ENCODE data around the gene SLC30A4. TPM values are rescaled to one million over a fixed set of nuclear protein-coding genes. Genes with fewer than 3 reads are reported as not detected.

SLC30A4 gene
- total and polyA plus RNA-seq, 4 donors: 1.0 to 7.8 (median 2.9) TPM

DNA sequence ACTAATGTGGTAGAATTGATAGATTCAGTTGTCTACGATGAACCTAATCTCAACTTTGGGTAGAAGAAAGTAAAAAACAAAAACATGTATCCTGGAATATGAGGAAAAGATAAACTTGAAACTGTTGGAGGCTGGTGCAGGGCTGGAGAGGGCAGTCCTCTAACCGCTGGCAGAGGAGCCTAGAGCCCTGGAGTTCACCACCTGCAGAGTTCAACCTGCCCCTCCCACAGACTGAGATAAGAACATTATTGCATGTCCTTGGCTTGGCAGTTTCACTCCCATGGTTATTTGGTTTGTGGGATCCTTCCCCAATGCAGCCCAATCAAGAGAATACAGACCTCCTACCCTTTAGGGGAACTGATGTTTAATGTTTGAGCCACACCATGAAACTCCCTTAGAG is 91.0 kb downstream of the SLC30A4 start:
- DNase-seq (no peak), ATAC-seq (ENCODE audit: insufficient read depth, low FRiP score) (no peak)
- 96% methylated on average over 2 of the region's 2 CpGs for WGBS, 2 donors
- no peaks in the 10 kb centered on the region for H3K9me3 ChIP-seq (ENCODE audit: control insufficient read depth in 4 of 4, insufficient read depth in 3 of 4, low read length in 3 of 4)
- no peaks in the 10 kb centered on the region for H3K4me1 ChIP-seq (ENCODE audit: control insufficient read depth in 5 of 5, insufficient read depth in 5 of 5, low read length in 5 of 5)
- TF ChIP-seq CTCF (IDR thresholded peaks at IDR 0.05; ENCODE audit: control extremely low read depth, extremely low read depth): no peak
- H3K36me3 ChIP-seq (ENCODE audit: control insufficient read depth in 4 of 4, insufficient read depth in 4 of 4, low read length in 4 of 4): peaks cover 0 to 2% (median 0%) of the 10 kb centered on the region in 4 donors
- no peak overlapping the region for H3K9ac ChIP-seq (ENCODE audit: insufficient read depth in 1 of 2, low read length in 2 of 2)
- H3K27me3 ChIP-seq (ENCODE audit: control insufficient read depth in 3 of 3, insufficient read depth in 3 of 3, low read length in 2 of 3): no peaks in the 10 kb centered on the region
- no peak overlapping the region for H3K4me3 ChIP-seq
- no peak overlapping the region for H3K27ac ChIP-seq (ENCODE audit: low read depth in 1 of 2, low read length in 1 of 2)

- Histone ChIP-seq H3K27me3 (ENCODE audit: control insufficient read depth in 3 of 3, insufficient read depth in 3 of 3, low read length in 2 of 3) (no peaks in the 10 kb centered on the region), H3K4me1 (ENCODE audit: control insufficient read depth in 5 of 5, insufficient read depth in 5 of 5, low read length in 5 of 5) (no peaks in the 10 kb centered on the region), H3K4me3 (peak overlapping the region; percentile 8), H3K9me3 (ENCODE audit: control insufficient read depth in 4 of 4, insufficient read depth in 3 of 4, low read length in 3 of 4) (no peaks in the 10 kb centered on the region), H3K9ac (ENCODE audit: insufficient read depth in 1 of 2, low read length in 2 of 2) (no peak overlapping the region), H3K36me3 (ENCODE audit: control insufficient read depth in 4 of 4, insufficient read depth in 4 of 4, low read length in 4 of 4) (no peaks in the 10 kb centered on the region), H3K27ac (ENCODE audit: low read depth in 1 of 2, low read length in 1 of 2) (no peak overlapping the region)
- DNase-seq (peak; percentile 28 to 62 (median 43)), ATAC-seq (ENCODE audit: insufficient read depth, low FRiP score) (peak; percentile 88)
- WGBS, 2 donors: 11 to 18% methylated on average over 68 to 73 of the region's 73 CpGs
- peak; percentile 94 for TF ChIP-seq CTCF (IDR thresholded peaks at IDR 0.05; ENCODE audit: control extremely low read depth, extremely low read depth)
Observed at GRCh38 chr15:45429941-45430792, 92.4 kb downstream of the SLC30A4 start.

Small RNA genes lying within 50 kb of the gene (small RNA-seq; reads per million reads assigned to genes)
- gene DPPA5P2 (ENCODE audit: low replicate concordance): not detected
- not detected for gene SNORA41B (ENCODE audit: low replicate concordance)

Other genes with a start within 250 kb of the SLC30A4 start
- gene GATM, start 144.2 kb downstream of the SLC30A4 start, total RNA-seq: 10 to 100 TPM in 1 of 2 donors, 1 to 10 TPM in 1; 6.3 to 12.2 TPM
- 1 to 10 TPM; 2.5 to 2.8 TPM for gene GATM, start 144.2 kb downstream of the SLC30A4 start, polyA plus RNA-seq
- 10 to 100 TPM; 34.5 to 56.5 TPM for gene BLOC1S6, start 64.6 kb upstream of the SLC30A4 start, total RNA-seq
- 10 to 100 TPM; 15.2 to 26.1 TPM for gene BLOC1S6, start 64.6 kb upstream of the SLC30A4 start, polyA plus RNA-seq
- gene SQOR, start 112.3 kb upstream of the SLC30A4 start, total RNA-seq: 100 to 1,000 TPM in 1 of 2 donors, 10 to 100 TPM in 1; 53.9 to 115 TPM
- gene SQOR, start 112.3 kb upstream of the SLC30A4 start, polyA plus RNA-seq: 100 to 1,000 TPM in 1 of 2 donors, 10 to 100 TPM in 1; 83.7 to 157 TPM

Data from lung (tissue), 13 donors.